SHP77 (cell line): ENCODE data around the gene DYNC1I1.

ENCODE experiments used
- DNase-seq, 2 experiments: peaks; one replicate each; lab custom pipeline; 2025; lab: John Stamatoyannopoulos, UW

The DYNC1I1 gene

GRCh38 chr7:95772298-95772770 is at the start of gene DYNC1I1:
Gene DYNC1I1 (plus strand): TSS chr7:95772554. CDS start chr7:95804730, 32,176 bp downstream.
- peak; percentile 64 to 74 for DNase-seq

- peak; percentile 67 to 89 for DNase-seq
These were observed 48.7 kb upstream of the DYNC1I1 start for GRCh38 chr7:95723583-95724180.

DNA sequence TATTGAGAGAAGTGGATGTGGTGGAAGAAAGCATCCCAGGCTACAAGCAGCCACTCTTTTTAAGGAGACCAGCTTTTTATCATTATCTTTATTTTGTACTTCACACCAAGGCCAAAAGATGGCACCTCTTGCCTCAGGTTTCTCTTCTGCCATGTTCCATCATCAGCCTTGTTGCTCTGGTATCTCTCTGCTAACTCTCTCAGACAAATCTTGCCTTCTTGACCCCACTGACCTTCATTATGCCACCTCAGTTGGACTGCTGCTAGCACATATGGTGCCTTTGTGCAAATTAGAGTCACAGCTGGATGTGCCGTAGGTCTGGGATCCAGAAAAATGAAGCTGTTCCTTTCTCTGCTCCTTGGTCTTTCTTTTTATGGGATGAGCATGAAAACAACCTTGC is 47.1 kb upstream of the DYNC1I1 start:
- peak; percentile 22 to 27 for DNase-seq

DNA sequence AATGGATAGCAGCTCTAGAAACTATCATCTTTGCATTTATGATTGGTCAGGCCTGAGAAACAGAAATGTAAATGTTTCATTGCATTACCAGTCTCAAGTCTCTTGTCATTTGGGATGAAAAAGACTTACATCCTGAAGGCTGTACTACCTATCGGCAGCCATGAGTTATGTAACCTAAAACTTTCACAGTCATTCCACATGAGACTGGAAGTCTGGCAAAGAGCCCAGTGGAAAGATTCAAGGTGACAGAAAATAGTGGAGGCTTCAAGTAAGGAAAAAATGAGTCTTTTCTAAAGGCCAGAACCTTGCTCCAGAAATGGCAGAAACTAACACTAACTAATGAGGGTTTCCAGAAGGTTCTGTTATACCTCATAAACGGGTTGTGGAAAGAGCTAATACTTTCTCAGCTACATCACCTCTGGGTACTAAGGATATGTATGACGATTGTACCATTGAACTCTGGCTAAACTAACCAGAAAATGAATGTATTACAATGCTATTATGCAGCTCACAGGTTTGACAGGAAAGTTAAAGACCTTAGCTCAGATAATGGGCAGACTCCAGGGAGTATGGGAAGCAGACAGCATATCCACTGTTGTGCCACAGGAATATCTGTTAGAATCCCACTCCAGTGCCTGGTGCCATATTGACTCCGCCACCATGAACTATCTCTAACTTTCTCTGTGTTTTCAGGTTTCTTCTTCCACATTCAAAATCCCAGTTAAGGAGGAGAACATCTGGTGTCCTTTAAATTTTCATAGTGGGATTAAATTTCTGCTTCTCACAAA is 41.7 kb upstream of the DYNC1I1 start:
- DNase-seq, result no peak

GRCh38 chr7:95736635-95737034 is 35.7 kb upstream of the DYNC1I1 start:
- no peak for DNase-seq

DNA sequence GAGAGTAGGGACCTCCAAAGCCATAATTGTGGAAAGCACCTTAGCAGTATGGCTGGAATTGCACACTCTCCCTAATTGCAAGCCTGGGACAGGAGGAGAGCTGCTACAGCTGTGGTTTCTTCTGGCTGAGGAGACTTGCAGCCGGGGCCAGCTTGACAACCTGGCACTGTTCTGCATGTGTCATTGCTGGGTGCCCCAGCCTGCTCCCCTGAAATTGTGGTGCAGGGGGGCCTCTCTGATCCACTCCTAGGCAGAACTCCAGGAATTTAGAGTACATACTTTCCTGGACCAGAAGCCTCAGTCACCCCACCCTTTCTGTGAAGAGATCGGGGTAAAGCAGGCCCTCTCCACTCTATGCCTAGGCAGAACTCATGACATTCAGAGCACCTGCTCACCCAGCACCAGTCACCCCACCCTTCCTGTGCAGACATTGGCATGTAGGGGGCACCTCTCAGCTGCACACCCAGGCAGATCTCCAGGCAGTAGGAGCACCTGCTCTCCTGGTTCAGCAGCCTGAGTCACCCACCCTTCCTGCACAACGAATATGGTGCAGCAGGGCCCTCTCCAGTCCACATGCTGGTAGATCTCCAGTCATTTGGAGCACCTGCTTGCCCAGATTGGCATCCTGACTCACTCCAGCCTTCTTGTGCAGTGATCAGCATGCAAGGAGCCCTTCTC is 34.4 kb upstream of the DYNC1I1 start:
- peak; percentile 75 to 79 for DNase-seq

GRCh38 chr7:95749044-95749443 is 23.3 kb upstream of the DYNC1I1 start:
- no peak for DNase-seq

- DNase-seq, result no peak
These were observed 22.8 kb upstream of the DYNC1I1 start for GRCh38 chr7:95749515-95749914.

GRCh38 chr7:95753440-95753839 is 18.9 kb upstream of the DYNC1I1 start:
- no peak for DNase-seq

DNA sequence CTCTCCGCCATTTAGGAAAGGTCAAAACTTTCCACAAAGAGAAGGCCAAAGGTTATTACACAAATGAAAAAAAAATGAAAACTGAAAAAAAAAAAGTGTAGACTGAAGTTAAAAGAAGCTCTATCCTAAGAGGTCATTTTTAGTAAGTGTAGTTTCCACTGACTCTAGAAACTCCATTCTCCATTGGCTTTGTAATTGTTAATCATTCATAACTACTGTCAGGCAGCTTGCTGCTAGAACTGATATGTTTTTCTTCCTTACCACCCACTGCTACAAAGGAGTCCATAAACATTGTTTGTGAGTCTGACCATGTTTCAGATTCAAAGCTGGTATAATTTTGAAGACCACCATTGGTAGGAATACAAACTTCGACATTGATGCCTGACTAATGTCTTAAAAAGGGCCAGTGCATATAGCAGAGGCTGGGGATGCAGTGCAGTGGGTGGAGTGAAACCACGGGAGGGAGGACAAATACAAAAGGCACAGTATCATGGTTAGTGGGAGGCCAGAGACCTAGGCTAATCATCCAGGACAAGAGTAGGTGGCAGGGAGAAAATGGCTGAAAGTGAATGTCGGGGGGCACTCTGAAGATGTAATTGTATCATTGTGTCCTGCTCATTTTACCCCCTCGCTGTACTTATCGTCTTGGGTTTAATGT is 16.9 kb upstream of the DYNC1I1 start:
- DNase-seq, result no peak

- no peak for DNase-seq
These were observed 14.2 kb upstream of the DYNC1I1 start for GRCh38 chr7:95758187-95758586.

GRCh38 chr7:95766086-95766485 is 6.3 kb upstream of the DYNC1I1 start:
- no peak for DNase-seq

DNA sequence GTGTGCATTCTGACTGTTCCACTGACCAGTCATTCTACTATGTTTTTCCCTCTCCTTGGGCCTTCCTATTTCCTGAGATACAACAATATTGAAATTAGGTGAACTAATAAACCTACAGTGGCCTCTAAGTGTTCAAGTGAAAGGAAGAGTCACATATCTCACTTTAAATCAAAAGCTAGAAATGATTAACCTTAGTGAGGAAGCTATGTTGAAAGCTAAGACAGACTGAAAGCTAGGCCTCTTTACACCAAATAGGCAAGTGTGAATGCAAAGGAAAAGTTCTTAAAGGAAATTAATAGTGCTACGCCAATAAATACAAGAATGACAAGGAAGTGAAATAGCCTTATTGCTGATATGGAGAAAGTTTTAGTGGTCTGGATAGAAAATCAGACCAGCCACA is 5.7 kb upstream of the DYNC1I1 start:
- no peak for DNase-seq

- DNase-seq, result peak in 1 of 2 experiments; percentile 34
These were observed 622 bp downstream of the DYNC1I1 start for GRCh38 chr7:95772771-95773581.

DNA sequence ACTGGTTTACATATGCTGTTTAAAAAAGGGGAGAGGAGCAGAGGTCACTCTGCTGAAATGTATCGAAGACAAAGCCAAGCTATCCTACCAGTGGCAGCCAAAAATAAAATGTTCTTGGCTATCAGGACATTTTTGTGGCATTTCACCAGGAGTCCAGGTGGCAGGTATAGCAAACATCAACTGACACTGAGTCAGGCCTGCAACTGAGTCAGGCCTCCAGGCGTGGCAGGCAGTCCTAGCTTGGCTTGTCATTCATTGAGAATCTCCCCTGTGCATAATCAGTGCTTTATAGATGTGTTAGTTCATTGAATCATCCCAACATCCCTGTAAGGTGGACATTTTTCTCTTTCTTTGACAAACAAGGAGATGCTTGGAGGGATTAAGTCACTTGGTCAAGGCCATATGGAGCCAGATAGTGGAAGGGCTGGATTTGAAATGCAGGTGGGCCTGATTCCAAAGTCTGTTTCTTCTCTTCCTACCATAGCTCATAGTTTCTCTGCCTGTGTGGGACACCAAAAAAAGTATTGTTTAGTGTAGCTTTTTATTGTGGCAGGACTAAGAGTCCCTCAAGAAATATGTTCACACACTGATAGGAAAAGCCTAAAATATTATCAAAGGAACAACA is 4.3 kb downstream of the DYNC1I1 start:
- DNase-seq, result no peak

GRCh38 chr7:95777269-95777668 is 4.9 kb downstream of the DYNC1I1 start:
- no peak for DNase-seq

DNA sequence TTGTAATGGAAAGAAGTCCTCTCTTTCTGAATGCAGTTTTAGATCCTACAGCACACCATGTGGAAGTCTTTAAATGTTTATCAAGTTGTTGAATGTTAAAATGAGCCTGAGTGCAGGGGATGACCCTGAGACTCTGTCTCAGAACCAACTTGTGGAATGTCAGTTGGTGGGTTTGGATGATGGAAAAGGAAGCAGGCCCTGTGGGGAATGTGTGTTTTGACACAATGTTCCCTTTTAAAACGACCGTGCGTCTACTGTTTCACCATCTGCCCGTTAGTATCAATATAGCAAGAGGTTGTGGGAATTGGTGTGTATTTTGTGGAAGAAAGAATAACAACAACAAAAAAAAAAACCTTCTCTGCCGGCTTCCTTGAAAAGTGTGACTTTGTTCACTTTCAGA is 8.3 kb downstream of the DYNC1I1 start:
- DNase-seq, result no peak

GRCh38 chr7:95781961-95782586 is 9.7 kb downstream of the DYNC1I1 start:
- no peak for DNase-seq

- no peak for DNase-seq
These were observed 12.4 kb downstream of the DYNC1I1 start for GRCh38 chr7:95784796-95785195.

DNA sequence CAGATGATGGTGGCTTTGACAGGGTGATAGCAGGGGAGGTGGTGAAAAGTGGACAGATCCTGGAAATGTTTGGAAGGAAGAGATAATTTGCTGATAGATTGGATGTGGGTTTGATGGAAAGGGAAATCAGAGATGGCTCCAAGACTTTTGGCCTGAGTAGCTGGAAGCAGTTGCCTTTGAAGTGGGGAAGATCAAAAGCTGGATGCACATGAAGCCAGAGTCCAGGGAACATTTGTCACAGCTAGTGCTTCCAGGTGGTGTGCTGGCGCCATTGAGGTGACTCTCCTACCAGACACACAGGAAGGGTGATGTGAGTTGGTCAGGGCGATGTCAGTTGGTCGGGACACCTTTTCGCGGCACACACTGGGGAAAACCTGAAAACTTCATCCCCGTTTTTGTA is 15.9 kb downstream of the DYNC1I1 start:
- DNase-seq, result no peak

DNA sequence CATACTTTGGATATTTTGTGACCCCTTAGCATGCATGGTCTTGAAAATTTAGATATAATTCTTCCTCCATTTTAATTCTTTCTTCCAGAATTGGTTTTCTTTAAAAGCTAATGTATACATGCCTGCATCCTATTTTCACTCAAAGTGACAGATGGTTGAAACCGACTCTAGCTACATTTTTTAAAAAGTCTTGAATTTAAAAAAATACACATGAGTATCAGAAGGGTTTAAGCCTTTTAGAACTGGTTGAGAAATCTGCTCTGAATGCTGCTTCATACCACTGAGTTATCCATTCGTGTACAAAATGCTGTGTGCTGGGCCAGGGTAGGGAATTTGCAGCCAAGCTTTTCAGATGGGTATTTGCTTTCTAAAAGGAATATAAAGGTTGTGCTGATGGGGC is 16.5 kb downstream of the DYNC1I1 start:
- no peak for DNase-seq
